SU-DHL-6 (cell line): ENCODE measurements around the gene ACSL4.

ENCODE experiments used
- EZH2phosphoT487 ChIP-seq: fragments of 200-600 bp; sonication (generic), shearing (Covaris generic); conservative IDR thresholded peaks from 2 replicates; pipeline ENCODE4 v1.6.1; 2018; ENCODE audit warnings: mild to moderate bottlenecking, antibody characterized with exemption, low read length, moderate library complexity, mixed read lengths
- TF ChIP-seq, protein P1 (sequence below): fragments of 200-600 bp; sonication (generic); IDR thresholded peaks from one replicate; pipeline ENCODE4 v1.5.1; 2017; ENCODE audit warnings: antibody characterized with exemption, mild to moderate bottlenecking, low read length, moderate library complexity; ENCODE audit not compliant: insufficient read depth, poor library complexity, severe bottlenecking

DNA sequence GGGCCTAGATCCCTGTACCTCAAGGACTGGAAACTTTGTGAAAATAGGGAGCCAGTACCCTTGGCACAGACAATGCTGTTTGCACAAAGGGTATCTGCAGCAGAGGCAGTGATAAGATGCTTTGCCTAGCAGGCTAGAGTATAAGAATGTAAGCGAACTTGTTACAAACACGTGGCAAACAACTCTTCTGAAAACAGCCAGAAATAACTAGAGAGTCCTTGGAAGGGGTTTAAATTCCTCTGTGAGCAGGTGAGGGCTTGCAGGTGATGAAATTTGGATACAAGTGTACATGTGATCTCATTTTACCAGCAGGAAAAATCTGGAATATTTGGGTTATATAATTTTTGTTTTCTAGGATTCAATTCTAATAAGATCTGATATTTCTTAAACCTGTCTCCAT, 18.6 kb upstream of the ACSL4 start:
- TF ChIP-seq, protein P1, sequence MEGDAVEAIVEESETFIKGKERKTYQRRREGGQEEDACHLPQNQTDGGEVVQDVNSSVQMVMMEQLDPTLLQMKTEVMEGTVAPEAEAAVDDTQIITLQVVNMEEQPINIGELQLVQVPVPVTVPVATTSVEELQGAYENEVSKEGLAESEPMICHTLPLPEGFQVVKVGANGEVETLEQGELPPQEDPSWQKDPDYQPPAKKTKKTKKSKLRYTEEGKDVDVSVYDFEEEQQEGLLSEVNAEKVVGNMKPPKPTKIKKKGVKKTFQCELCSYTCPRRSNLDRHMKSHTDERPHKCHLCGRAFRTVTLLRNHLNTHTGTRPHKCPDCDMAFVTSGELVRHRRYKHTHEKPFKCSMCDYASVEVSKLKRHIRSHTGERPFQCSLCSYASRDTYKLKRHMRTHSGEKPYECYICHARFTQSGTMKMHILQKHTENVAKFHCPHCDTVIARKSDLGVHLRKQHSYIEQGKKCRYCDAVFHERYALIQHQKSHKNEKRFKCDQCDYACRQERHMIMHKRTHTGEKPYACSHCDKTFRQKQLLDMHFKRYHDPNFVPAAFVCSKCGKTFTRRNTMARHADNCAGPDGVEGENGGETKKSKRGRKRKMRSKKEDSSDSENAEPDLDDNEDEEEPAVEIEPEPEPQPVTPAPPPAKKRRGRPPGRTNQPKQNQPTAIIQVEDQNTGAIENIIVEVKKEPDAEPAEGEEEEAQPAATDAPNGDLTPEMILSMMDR, result no peak
- TF ChIP-seq EZH2phosphoT487, result no peak
